SK-N-DZ (cell line): ENCODE data around the gene CHD1.

Experiments
- DNase-seq: peaks from one replicate; pipeline ENCODE4 v3.0.0-alpha.2; 2015; ENCODE audit warnings: low spot score

Gene CHD1

DNA sequence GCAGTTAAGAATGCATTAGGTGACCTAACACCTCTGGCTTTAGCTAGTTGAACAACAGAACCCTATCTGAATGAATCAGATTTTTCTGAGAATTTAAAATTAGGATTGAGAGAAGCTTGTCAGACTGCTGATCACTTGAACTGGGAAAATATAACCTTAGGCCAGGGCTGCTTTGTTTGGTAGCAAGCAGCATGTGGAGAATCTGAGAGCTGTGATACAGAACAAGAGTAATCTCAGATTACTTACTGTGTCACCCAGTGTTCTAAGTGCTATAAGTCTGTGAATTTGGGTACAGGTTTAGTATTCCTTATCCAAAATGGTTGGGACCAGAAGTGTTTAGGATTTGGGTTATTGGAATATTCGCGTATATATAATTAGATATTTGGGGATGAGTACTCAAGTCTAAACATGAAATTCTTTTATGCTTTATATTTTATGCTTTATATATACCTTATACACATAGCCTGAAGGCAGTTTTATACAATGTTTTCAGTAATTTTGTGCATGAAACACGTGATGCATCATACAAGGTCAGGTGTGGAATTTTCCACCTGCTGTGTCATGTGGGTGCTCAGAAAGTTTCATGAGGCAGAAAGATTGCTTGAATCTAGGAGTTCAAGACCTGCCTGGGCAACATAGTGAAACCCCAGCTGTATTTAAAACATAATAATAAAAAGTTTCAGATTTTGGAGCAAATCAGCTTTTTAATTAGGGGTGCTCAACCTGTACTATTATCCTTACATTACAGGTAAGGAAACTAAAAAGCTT lies 8.3 kb upstream of the CHD1 start:
- no peak for DNase-seq

GRCh38 chr5:98935206-98935605 lies 6.4 kb upstream of the CHD1 start:
- no peak for DNase-seq

DNA sequence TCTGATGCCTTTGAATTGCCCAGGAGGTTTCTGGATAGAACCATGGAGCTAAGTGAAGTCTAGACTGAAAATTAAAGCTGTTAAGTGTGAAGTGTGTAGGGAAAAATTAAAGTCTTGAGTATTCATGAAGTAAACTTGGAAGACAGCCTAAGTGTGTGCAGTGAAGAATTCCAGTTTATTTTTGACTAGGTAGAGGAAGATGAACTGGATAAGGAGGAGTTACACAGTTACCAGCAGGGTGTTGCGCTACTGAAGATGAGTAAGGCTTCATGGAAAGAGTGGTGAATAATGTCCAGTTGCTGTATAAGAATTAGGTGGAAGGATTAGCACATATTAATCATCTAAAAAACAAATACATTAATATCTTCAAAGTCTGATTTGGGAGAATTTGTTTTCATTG lies 5.7 kb upstream of the CHD1 start:
- no peak for DNase-seq

DNA sequence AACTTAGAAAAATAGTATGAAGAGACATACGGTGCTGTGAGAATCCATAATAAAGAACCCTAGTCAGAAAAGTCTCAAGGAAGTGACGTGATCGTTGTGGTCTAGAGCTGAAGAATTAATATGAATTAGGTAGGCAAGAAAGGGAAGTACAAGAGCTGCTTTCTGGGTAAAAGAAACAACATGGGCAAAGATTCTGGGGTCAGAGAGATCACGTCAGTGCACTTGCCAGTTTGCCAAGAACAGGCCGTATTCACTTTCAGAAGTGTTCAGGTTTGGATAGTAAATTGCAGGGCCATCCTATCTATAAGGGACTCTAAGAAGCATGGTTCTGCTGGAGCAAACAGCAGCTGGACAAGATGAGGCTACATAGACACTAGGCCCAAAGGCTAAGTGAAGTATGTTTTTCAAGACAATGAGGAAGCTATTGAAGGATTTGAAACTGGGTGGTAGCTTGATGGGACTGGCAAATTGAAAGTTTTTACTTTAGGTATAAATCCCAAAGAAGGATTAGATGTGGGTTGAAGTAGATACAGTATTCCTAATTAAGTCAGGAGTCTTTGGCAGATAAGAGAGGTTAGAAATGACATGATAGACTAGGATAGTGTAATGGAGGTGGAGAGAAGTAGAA lies 4.8 kb upstream of the CHD1 start:
- no peak for DNase-seq

- DNase-seq: no peak
Observed at GRCh38 chr5:98930972-98931762, 2.4 kb upstream of the CHD1 start.

DNA sequence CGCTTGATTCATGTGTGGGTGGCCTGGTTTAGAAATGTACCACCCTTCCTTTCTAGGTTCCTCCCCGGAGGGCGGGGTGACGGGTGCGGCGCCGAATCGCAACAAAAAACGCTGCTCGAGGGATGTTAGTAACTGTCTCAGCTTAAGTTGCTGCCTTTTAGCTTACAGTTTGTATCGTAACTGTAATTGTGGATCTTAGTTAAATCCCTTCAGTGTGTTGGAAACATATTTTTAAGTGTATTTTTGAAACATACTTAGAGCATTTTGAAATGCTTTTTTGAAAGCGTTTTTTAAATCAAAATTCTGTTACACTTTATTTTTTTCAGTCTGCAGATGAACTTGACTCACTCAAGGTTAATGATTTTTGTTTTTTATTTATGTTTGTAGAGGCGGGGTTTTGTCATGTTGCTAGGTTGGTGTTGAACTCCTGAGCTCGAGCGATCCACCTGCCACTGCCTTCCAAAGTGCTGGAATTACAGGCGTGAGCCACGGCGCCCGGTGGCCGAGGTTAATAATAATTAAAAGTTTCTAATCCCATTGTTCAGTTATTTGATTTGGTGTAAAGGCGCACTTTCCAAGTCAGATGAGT lies 997 bp upstream of the CHD1 start:
- peak; percentile 19 for DNase-seq

- peak; percentile 65 for DNase-seq
Observed at GRCh38 chr5:98927989-98928872, 576 bp downstream of the CHD1 start.

DNA sequence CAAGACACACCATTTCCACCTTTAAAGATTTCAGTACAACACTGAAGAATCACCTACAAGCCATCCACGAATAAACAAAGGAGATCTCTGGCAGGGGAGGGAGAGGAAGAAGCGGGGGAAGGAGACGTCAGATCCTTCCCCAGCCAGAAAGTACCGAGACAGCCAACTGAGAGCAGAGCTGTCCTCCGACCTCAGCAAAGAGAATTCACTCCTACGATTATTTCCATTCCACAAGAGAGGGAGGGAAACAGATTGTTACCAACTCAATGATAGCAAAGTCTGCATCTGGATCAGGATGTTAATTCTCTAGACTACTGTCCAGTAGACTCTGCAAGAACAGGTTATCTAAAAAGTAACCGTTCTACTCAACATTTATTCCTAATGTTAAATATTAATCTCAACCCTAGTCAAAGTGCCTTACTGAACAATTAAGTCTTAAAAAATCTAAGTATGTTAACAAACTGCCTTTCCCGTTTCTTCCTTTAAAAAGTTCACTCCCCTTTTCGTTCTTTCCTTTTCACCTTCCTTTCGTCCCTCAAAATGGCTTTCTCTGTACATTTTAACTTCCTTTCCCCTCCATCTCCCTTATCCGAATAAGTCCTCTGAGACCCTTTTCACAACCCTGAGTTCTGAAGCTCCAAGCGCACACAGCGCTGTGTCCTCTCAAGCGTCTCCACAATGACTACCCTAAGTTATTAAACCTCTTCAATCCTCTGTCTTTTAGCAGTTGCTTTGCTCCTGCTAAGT lies 1.4 kb downstream of the CHD1 start:
- peak; percentile 34 for DNase-seq

- no peak for DNase-seq
Observed at GRCh38 chr5:98923966-98924365, 4.8 kb downstream of the CHD1 start.

DNA sequence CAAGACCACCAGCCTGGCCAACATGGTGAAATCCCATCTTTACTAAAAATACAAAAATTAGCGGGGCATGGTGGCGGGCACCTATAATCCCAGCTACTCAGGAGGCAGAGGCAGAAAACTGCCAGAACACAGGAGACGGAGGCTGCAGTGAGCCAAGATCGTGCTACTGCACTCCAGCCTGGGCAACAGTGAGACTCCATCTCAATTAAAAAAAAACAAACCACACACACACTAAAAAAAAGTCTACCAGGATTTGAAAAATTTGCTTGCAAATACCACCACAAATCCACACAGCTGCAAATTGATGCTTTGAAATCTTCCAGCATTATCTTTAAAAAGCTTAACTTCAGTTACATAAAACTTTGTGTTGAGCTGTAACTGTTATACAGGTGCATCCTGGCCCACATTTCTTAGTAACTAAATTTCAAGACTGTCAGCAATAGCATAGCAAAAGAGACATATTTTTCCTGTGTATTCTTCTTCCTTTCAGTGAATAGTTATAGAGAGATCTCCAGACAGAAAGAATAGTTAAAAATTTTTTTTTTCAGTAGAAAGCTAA lies 6.8 kb downstream of the CHD1 start:
- DNase-seq: no peak

- DNase-seq: no peak
Observed at GRCh38 chr5:98917433-98917832, 11.4 kb downstream of the CHD1 start.

- DNase-seq: no peak
Observed at GRCh38 chr5:98916540-98916939, 12.3 kb downstream of the CHD1 start.

- no peak for DNase-seq
Observed at GRCh38 chr5:98913911-98914310, 14.9 kb downstream of the CHD1 start.

DNA sequence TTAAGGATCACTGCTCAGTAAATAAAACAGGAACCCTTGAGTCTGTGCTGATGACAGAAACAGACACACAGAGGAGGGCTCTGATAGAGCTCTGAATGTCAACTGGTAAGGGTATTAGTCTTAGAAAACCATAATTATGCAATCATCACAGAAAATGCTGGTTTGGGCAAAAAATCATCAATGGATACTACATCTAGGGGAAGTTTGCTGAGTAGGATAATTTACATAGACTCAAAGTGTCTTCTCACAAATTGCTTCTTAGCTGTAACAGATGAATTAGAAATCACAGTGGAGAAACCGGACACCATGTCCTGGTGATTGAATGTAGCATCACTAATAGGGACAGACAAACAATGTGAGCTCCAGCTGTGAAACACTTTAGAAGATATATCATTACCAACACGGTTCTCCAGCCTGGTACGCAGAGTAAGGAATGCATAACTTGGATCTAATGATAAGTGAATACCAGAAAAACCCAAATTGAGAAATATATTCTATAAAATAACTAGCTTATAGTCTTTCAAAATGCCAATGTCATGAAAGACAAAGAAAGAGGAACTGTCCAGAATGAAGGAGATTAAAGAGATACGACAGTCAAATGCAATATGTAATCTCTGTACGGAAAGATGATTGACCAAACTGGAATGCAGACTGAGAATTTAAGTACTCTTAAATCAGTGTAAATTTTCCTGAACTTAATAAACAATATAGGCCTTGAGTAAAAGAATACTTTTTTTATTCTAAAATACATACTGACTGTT lies 17.3 kb downstream of the CHD1 start:
- DNase-seq: peak; percentile 4

DNA sequence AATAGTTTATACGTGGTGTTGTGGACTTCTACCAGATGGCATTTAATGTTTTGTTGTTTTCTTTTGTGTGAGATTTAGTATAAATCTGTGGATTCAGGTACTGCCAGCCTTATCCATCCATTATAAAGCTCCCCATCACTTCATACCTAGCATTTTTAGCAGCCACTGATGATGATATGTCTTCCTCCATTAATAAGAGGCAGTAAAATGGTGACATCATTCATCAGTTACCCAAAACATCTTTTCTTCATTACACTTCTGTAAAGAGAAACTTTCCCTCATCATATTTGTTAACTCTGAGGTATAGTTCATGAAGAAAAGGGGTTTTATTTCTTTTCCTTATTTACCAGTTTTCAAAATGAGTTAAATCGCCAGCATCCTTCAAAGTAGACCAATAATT lies 19.4 kb downstream of the CHD1 start:
- no peak for DNase-seq

- no peak for DNase-seq
Observed at GRCh38 chr5:98907951-98908350, 20.9 kb downstream of the CHD1 start.

DNA sequence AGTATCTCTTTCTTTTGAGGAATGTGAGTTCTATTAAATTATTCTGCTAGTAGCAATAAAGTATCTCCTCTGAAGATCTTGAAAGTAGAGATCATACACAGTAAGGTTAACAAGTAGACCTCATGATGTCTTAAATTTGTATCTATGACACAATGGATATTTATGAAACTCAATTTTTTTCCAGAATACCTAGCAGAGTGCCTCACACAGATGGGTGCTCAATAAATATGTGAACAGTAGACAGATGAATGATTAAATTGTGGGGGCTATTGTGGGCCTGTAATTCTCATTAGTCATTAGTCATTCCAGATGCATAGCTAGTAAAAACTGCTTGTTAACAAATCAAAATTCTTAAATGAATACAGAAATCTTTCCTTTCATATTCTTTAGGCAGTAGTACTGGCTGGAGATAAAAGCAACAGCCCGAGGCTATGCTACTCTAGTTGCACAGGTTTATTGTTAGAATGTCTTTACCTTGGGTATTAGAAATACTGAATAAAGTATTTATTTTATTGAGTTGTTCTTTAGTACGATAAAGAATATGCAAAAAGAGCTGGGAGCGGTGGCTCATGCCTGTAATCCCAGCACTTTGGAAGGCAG lies 22.0 kb downstream of the CHD1 start:
- DNase-seq: no peak

DNA sequence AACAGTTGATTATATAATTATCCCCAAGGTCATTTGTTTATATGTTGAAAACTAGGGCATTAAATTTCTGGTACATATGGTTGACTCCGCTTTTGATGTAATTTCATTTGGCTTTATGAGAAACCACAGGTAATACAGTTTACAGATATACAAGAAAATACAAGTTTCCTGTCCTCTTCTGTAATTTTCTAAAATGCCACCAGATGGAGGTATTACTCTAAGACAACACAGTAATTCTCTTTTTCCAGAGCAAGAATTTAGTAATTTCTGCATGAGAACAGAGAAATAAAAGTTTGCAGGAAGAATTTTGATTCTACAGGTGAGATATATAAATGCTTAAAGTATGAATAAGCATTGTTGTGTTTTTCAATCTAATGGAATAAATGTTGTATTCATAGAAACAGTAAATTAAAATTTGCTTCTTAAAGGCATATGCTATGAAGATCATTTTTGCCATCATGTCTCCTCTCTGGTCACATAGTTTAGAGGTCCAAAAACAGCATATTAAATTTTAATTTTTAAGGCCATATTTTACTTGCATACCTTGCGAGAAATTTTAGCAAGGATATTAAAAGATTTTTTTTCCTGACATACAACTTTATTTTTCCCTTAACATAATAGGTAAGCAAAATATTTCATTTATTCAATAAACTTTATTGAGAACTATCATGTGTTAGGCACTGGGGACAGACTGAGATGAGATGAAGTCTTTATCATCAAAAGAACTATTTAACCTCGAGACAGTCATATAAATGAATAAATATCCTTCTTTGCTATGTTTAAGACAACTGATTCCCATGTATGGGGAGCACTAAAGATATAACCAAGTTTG lies 22.7 kb downstream of the CHD1 start:
- DNase-seq: peak; percentile 46
